Measurements from ENCODE around the gene FAM221A.
"Not testable (repeated sequence)": the region's sequence is repeated elsewhere in the genome, so short reads cannot be mapped to it uniquely, and the experiment has no call there.

GRCh38 chr7:23724113-23724512 lies 44.1 kb downstream of the FAM221A start:
- not testable (repeated sequence) for TF ChIP-seq CTCF, POLR2A (IDR thresholded peaks at IDR 0.05)
